Neural cell (in vitro differentiated cells): ENCODE measurements around the gene C9orf72. TPM values are rescaled to one million over a fixed set of nuclear protein-coding genes. Genes with fewer than 3 reads are reported as not detected.
A peak's percentile ranks its signal among the peaks of the same experiment; 100 is the strongest.

ENCODE experiments used
- H2AFZ ChIP-seq: fragments of 200-600, 300-800 bp; sonication (generic), shearing (Covaris generic); 2 replicates; pipeline ENCODE4 v1.6.0; 2014; ENCODE audit warnings: low read depth, mild to moderate bottlenecking, antibody characterized with exemption, low read length, moderate library complexity
- H3F3A ChIP-seq: fragments of 200-600 bp; shearing (Covaris generic); 2 replicates; pipeline ENCODE4 v1.6.1; 2016; ENCODE audit warnings: mild to moderate bottlenecking, moderate library complexity, mixed read lengths, antibody characterized with exemption, low read length; ENCODE audit not compliant: insufficient read depth, poor library complexity, severe bottlenecking
- H3K27ac ChIP-seq: fragments of 200-600, 300-800 bp; sonication (generic), shearing (Covaris generic); 2 replicates; pipeline ENCODE4 v1.5.1; 2014; ENCODE audit warnings: mild to moderate bottlenecking, low read length, moderate library complexity
- H3K27me3 ChIP-seq: fragments of 300-800, 200-600 bp; sonication (generic), shearing (Covaris generic); 2 replicates; pipeline ENCODE4 v1.6.0; 2014; ENCODE audit warnings: mild to moderate bottlenecking, low read depth, low read length, moderate library complexity; ENCODE audit not compliant: insufficient read depth
- H3K36me3 ChIP-seq: fragments of 300-800, 200-600 bp; sonication (generic), shearing (Covaris generic); 2 replicates; pipeline ENCODE4 v1.5.1; 2014; ENCODE audit warnings: mild to moderate bottlenecking, antibody characterized with exemption, low read length, moderate library complexity; ENCODE audit not compliant: insufficient read depth
- H3K4me2 ChIP-seq: fragments of 300-800, 200-600 bp; sonication (generic), shearing (Covaris generic); 2 replicates; pipeline ENCODE4 v1.6.0; 2014; ENCODE audit warnings: mild to moderate bottlenecking, low read length
- H3K4me3 ChIP-seq: fragments of 300-800, 200-600 bp; sonication (generic), shearing (Covaris generic); 2 replicates; pipeline ENCODE4 v1.5.1; 2014; ENCODE audit warnings: mild to moderate bottlenecking, low read length, moderate library complexity
- H3K79me2 ChIP-seq: fragments of 200-600 bp; shearing (Covaris generic); replicated peaks from 2 replicates; pipeline ENCODE4 v1.6.0; 2014; ENCODE audit warnings: mild to moderate bottlenecking, low read length, moderate library complexity; ENCODE audit not compliant: insufficient read depth
- H3K9ac ChIP-seq: fragments of 300-800, 200-600 bp; sonication (generic), shearing (Covaris generic); 2 replicates; pipeline ENCODE4 v1.6.1; 2016; ENCODE audit warnings: mild to moderate bottlenecking, low read length, mixed read lengths
- H3K9me2 ChIP-seq: fragments of 200-600 bp; shearing (Covaris generic); 2 replicates; pipeline ENCODE4 v1.6.1; 2016; ENCODE audit warnings: mild to moderate bottlenecking, low read length, mixed read lengths; ENCODE audit not compliant: insufficient read depth
- H3K9me3 ChIP-seq: fragments of 200-600, 300-800 bp; sonication (generic), shearing (Covaris generic); 2 replicates; pipeline ENCODE4 v1.6.1; 2016; ENCODE audit warnings: mild to moderate bottlenecking, mixed run types, low read length, moderate library complexity, mixed read lengths
- H4K20me1 ChIP-seq: fragments of 200-600 bp; shearing (Covaris generic); 2 replicates; pipeline ENCODE4 v1.6.1; 2016; ENCODE audit warnings: mild to moderate bottlenecking, mixed run types; ENCODE audit not compliant: insufficient read depth
- CTCF ChIP-seq: fragments of 450-650 bp; IDR thresholded peaks from 2 replicates; pipeline ENCODE4 v1.5.1; 2014; ENCODE audit warnings: antibody characterized with exemption, mild to moderate bottlenecking, moderate library complexity; ENCODE audit not compliant: poor library complexity, severe bottlenecking
- EP300 ChIP-seq: fragments of 450-650 bp; conservative IDR thresholded peaks from 2 replicates; pipeline ENCODE4 v1.6.1; 2014; ENCODE audit warnings: antibody characterized with exemption, mild to moderate bottlenecking, moderate library complexity; ENCODE audit not compliant: poor library complexity, severe bottlenecking
- EZH2 ChIP-seq: fragments of 200-600, 300-800 bp; shearing (Covaris generic), sonication (generic); IDR thresholded peaks from 2 replicates; pipeline ENCODE4 v1.6.1; 2014; ENCODE audit warnings: antibody characterized with exemption, low read length, borderline replicate concordance, mild to moderate bottlenecking; ENCODE audit not compliant: insufficient read depth, poor library complexity, severe bottlenecking
- MXI1 ChIP-seq: fragments of 450-650 bp; conservative IDR thresholded peaks from 2 replicates; pipeline ENCODE4 v1.6.1; 2014; ENCODE audit warnings: antibody characterized with exemption, mild to moderate bottlenecking; ENCODE audit not compliant: poor library complexity, severe bottlenecking
- POLR2AphosphoS5 ChIP-seq: IDR thresholded peaks from 2 replicates; pipeline ENCODE4 v1.6.1; 2012
- RAD21 ChIP-seq: fragments of 450-650 bp; conservative IDR thresholded peaks from 2 replicates; pipeline ENCODE4 v1.6.1; 2014; ENCODE audit warnings: antibody characterized with exemption, mild to moderate bottlenecking, moderate library complexity
- REST ChIP-seq: IDR thresholded peaks from 2 replicates; pipeline ENCODE4 v1.6.1; 2012; ENCODE audit warnings: borderline replicate concordance
- SMC3 ChIP-seq: fragments of 450-650 bp; conservative IDR thresholded peaks from 2 replicates; pipeline ENCODE4 v1.6.1; 2014; ENCODE audit warnings: antibody characterized with exemption, mild to moderate bottlenecking, moderate library complexity; ENCODE audit not compliant: poor library complexity
- TAF1 ChIP-seq: IDR thresholded peaks from 2 replicates; pipeline ENCODE4 v1.6.1; 2012; ENCODE audit warnings: low read depth
- polyA plus RNA-seq: library from polyadenylated mRNA; depleted of rRNA; stranded (reverse); fragments of >200 nt; gene quantifications from 2 replicates; pipeline ENCODE4 v1.2.3, GENCODE V29; 2014

C9orf72 gene
- polyA plus RNA-seq, 1 donor from 2014 or later = 166 TPM

- Histone ChIP-seq H2AFZ (no peak overlapping the region), H3K36me3 (no peaks in the 10 kb centered on the region), H3K27ac (no peak overlapping the region), H3K9me3 (no peaks in the 10 kb centered on the region), H3K4me2 (no peak overlapping the region), H3K9ac (no peak overlapping the region), H3F3A (no peaks in the 10 kb centered on the region), H3K79me2 (no peaks in the 10 kb centered on the region), H3K27me3 (no peaks in the 10 kb centered on the region), H3K4me3 (no peak overlapping the region), H4K20me1 (no peaks in the 10 kb centered on the region), H3K9me2 (no peaks in the 10 kb centered on the region)
- TF ChIP-seq EP300 (no peak), REST (no peak), TAF1 (no peak), POLR2AphosphoS5 (no peak), MXI1 (no peak), CTCF (no peak), EZH2 (no peak), SMC3 (no peak), RAD21 (no peak)
Measured at GRCh38 chr9:27581826-27582225, 8.5 kb upstream of the C9orf72 start.

GRCh38 chr9:27573634-27574590 lies 631 bp upstream of the C9orf72 start:
- peak overlapping the region; percentile 96 for H3K9ac ChIP-seq
- H3F3A ChIP-seq = peaks cover 18% of the 10 kb centered on the region
- peak overlapping the region; percentile 47 for H2AFZ ChIP-seq
- no peaks in the 10 kb centered on the region for H3K9me3 ChIP-seq
- peak; percentile 36 for TF ChIP-seq CTCF
- TF ChIP-seq POLR2AphosphoS5 = peak; percentile 96
- TF ChIP-seq MXI1 = no peak
- TF ChIP-seq REST = peak; percentile 96
- peak; percentile 82 for TF ChIP-seq EP300
- no peak for TF ChIP-seq EZH2
- peak; percentile 84 for TF ChIP-seq TAF1
- TF ChIP-seq SMC3 = peak; percentile 69
- peak; percentile 70 for TF ChIP-seq RAD21
- no peaks in the 10 kb centered on the region for H3K27me3 ChIP-seq
- H4K20me1 ChIP-seq = no peaks in the 10 kb centered on the region
- peak overlapping the region; percentile 76 for H3K4me2 ChIP-seq
- peak overlapping the region; percentile 94 for H3K27ac ChIP-seq
- H3K79me2 ChIP-seq = peaks cover 22% of the 10 kb centered on the region
- no peaks in the 10 kb centered on the region for H3K9me2 ChIP-seq
- peak overlapping the region; percentile 89 for H3K4me3 ChIP-seq
- H3K36me3 ChIP-seq = no peaks in the 10 kb centered on the region
